Lower leg skin (tissue), 3 donors: ENCODE data around the gene SORCS2.

Source experiments
- POLR2A ChIP-seq, 2 donors: fragments of 450-650 bp; IDR thresholded peaks; one replicate each; pipeline ENCODE4 v1.6.1; 2016 to 2017; ENCODE audit warnings: antibody characterized with exemption in 2 of 2, mild to moderate bottlenecking in 1 of 2, moderate library complexity in 1 of 2
- TF ChIP-seq, protein P1 (sequence below), 3 donors: fragments of 450-650 bp; IDR thresholded peaks; one replicate each; pipeline ENCODE4 v1.5.1; 2016; ENCODE audit warnings: antibody characterized with exemption in 3 of 3, mild to moderate bottlenecking in 3 of 3, moderate library complexity in 2 of 3

DNA sequence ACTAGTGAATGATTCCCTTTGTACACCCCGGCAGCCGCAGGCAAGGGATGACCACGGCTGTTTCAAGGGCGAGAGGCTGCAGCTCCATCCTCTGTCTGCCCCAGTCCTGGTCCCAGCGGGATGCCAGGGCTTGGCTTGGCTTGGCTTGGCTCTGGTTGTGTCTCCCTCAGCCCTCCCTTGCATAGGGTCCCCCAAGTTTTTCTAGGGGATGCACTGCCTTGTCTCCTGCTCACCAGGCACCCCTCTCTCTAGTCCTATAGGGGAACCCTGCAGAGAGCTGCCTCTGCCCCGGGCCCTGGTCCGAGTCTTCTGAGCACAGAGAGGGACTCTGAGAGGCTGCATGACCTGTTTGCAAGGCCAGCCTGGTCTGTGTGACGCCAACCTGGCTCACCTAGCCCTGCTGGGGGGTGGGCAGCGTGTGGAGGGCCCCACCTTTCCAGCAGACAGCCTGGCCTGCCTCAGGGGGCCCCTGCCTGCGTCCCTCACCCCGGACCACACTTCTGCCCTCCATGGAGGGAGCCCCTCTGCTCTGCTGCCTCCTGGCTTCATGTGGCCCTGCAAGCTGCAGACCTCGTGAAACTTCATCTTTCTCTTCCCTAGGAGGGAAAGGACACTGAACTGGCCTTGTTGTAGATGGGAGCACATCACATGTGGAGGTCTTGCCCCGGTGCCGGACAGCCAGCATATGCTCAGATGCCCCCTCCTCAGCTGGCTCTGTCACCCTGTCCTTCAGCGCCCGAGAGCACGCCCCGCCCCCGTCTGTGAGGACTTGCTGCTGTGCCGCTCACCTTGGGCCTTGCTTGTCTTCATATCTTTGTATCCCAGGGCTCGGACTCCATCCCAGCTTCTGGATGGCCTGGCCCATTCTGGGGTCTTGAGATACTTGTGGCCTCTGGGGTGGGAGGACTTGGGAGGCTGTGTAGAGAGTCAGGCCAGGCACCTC, 16.4 kb downstream of the SORCS2 start:
- TF ChIP-seq, protein P1, sequence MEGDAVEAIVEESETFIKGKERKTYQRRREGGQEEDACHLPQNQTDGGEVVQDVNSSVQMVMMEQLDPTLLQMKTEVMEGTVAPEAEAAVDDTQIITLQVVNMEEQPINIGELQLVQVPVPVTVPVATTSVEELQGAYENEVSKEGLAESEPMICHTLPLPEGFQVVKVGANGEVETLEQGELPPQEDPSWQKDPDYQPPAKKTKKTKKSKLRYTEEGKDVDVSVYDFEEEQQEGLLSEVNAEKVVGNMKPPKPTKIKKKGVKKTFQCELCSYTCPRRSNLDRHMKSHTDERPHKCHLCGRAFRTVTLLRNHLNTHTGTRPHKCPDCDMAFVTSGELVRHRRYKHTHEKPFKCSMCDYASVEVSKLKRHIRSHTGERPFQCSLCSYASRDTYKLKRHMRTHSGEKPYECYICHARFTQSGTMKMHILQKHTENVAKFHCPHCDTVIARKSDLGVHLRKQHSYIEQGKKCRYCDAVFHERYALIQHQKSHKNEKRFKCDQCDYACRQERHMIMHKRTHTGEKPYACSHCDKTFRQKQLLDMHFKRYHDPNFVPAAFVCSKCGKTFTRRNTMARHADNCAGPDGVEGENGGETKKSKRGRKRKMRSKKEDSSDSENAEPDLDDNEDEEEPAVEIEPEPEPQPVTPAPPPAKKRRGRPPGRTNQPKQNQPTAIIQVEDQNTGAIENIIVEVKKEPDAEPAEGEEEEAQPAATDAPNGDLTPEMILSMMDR (IDR thresholded peaks at IDR 0.05), result no peak
- TF ChIP-seq POLR2A (IDR thresholded peaks at IDR 0.05), result no peak
